ENCODE measurements around the gene HIRA.
A peak's percentile ranks its signal among the peaks of the same experiment; 100 is the strongest.

The HIRA gene

GRCh38 chr22:19434401-19434800 is 2.9 kb upstream of the HIRA start:
- H3K27me3 Mint-ChIP-seq (ENCODE audit: low read depth) = no peaks in the 10 kb centered on the region
- no peak overlapping the region for H3K27ac Mint-ChIP-seq
- H3K9me3 Mint-ChIP-seq = no peaks in the 10 kb centered on the region
- TF ChIP-seq CTCF (IDR thresholded peaks at IDR 0.05; ENCODE audit: unreplicated experiment in 3 of 3) = no peak
- H3K36me3 Mint-ChIP-seq (ENCODE audit: low read depth) = peaks cover 18% of the 10 kb centered on the region
- H3K4me3 Mint-ChIP-seq = peak overlapping the region; percentile 94 to 97 (median 95)
- peaks cover 25% of the 10 kb centered on the region for H3K4me1 Mint-ChIP-seq

GRCh38 chr22:19432133-19432851 is 759 bp upstream of the HIRA start, which contains the start of gene MRPL40:
MRPL40 (plus strand) TSS chr22:19432545; CDS start chr22:19432555, 10 bp downstream.
- Mint-ChIP-seq H3K36me3 (ENCODE audit: low read depth) (peaks cover 12% of the 10 kb centered on the region), H3K4me1 (peaks cover 21% of the 10 kb centered on the region), H3K27ac (peak within 1 kb of the TSS; percentile 90 to 97 (median 95)), H3K9me3 (no peaks in the 10 kb centered on the region), H3K27me3 (ENCODE audit: low read depth) (no peaks in the 10 kb centered on the region), H3K4me3 (peak within 1 kb of the TSS; percentile 94 to 97 (median 95))
- no peak for TF ChIP-seq CTCF (IDR thresholded peaks at IDR 0.05; ENCODE audit: unreplicated experiment in 3 of 3)

- no peaks in the 10 kb centered on the region for H3K9me3 Mint-ChIP-seq
- H3K27ac Mint-ChIP-seq = peak overlapping the region; percentile 69 to 74 (median 70)
- peaks cover 7% of the 10 kb centered on the region for H3K36me3 Mint-ChIP-seq (ENCODE audit: low read depth)
Measured at GRCh38 chr22:19430890-19431541, 517 bp downstream of the HIRA start.

GRCh38 chr22:19429950-19430889 is 1.3 kb downstream of the HIRA start:
- peak overlapping the region; percentile 77 to 89 (median 88) for H3K4me3 Mint-ChIP-seq
- H3K36me3 Mint-ChIP-seq (ENCODE audit: low read depth) = peaks cover 2% of the 10 kb centered on the region
- no peaks in the 10 kb centered on the region for H3K9me3 Mint-ChIP-seq
- H3K4me1 Mint-ChIP-seq = peaks cover 21% of the 10 kb centered on the region
- no peak for TF ChIP-seq CTCF (IDR thresholded peaks at IDR 0.05; ENCODE audit: unreplicated experiment in 3 of 3)
- H3K27me3 Mint-ChIP-seq (ENCODE audit: low read depth) = no peaks in the 10 kb centered on the region
- H3K27ac Mint-ChIP-seq = peak overlapping the region; percentile 69 to 74 (median 70)

More at GRCh38 chr22:19430890-19431541, 517 bp downstream of the HIRA start:
- TF ChIP-seq CTCF (IDR thresholded peaks at IDR 0.05; ENCODE audit: unreplicated experiment in 3 of 3) = no peak
- Mint-ChIP-seq H3K4me1 (peaks cover 21% of the 10 kb centered on the region), H3K4me3 (peak overlapping the region; percentile 77 to 89 (median 88)), H3K27me3 (ENCODE audit: low read depth) (no peaks in the 10 kb centered on the region)

- H3K4me3 Mint-ChIP-seq = no peak overlapping the region
- peaks cover 3% of the 10 kb centered on the region for H3K36me3 Mint-ChIP-seq (ENCODE audit: low read depth)
- H3K27ac Mint-ChIP-seq = no peak overlapping the region
- no peaks in the 10 kb centered on the region for H3K9me3 Mint-ChIP-seq
- H3K4me1 Mint-ChIP-seq = peaks cover 15% of the 10 kb centered on the region
- TF ChIP-seq CTCF (IDR thresholded peaks at IDR 0.05; ENCODE audit: unreplicated experiment in 3 of 3) = no peak
- H3K27me3 Mint-ChIP-seq (ENCODE audit: low read depth) = no peaks in the 10 kb centered on the region
Measured at GRCh38 chr22:19424186-19424500, 7.4 kb downstream of the HIRA start.
